Chondrocyte (in vitro differentiated cells): Measurements from ENCODE around the gene OR3A1. TPM values are rescaled to one million over a fixed set of nuclear protein-coding genes. Genes with fewer than 3 reads are reported as not detected.
"Not testable (repeated sequence)": the region's sequence is repeated elsewhere in the genome, so short reads cannot be mapped to it uniquely, and the experiment has no call there.

Experiments used
- DNase-seq: peaks from one replicate; pipeline ENCODE4 v3.0.0; 2021; ENCODE audit warnings: mixed read lengths, low spot score
- H3K27ac Mint-ChIP-seq: one replicate; pipeline ENCODE4 v1.8.0; 2021; ENCODE audit warnings: mild to moderate bottlenecking, moderate library complexity, mixed read lengths; ENCODE audit not compliant: unreplicated experiment
- H3K27me3 Mint-ChIP-seq: 2 replicates; pipeline ENCODE4 v1.8.0; 2021; ENCODE audit warnings: low read depth, mixed read lengths
- H3K36me3 Mint-ChIP-seq: 2 replicates; pipeline ENCODE4 v1.8.0; 2021; ENCODE audit warnings: low read depth, mixed read lengths
- H3K4me1 Mint-ChIP-seq: 2 replicates; pipeline ENCODE4 v1.8.0; 2021; ENCODE audit warnings: low read depth, mild to moderate bottlenecking, mixed read lengths
- H3K4me3 Mint-ChIP-seq: one replicate; pipeline ENCODE4 v1.8.0; 2021; ENCODE audit warnings: mild to moderate bottlenecking, moderate library complexity, mixed read lengths; ENCODE audit not compliant: unreplicated experiment
- H3K9me3 Mint-ChIP-seq: 2 replicates; pipeline ENCODE4 v1.8.0; 2021; ENCODE audit warnings: low read depth, mixed read lengths
- long read RNA-seq: library from polyadenylated mRNA; stranded (forward); transcript quantifications from one replicate; pipeline ENCODE4 v2.0.0, GENCODE V29; 2021
- total RNA-seq: library from RNA; stranded (reverse); gene quantifications from 3 replicates; pipeline ENCODE4 v1.2.1, GENCODE V29; 2021
- TF ChIP-seq, protein P1 (sequence below): fragments of 200-600 bp; sonication (generic); IDR thresholded peaks from 2 replicates; pipeline ENCODE4 v1.5.0; 2021; ENCODE audit warnings: antibody characterized with exemption, mild to moderate bottlenecking, moderate library complexity

Gene OR3A1, protein sequence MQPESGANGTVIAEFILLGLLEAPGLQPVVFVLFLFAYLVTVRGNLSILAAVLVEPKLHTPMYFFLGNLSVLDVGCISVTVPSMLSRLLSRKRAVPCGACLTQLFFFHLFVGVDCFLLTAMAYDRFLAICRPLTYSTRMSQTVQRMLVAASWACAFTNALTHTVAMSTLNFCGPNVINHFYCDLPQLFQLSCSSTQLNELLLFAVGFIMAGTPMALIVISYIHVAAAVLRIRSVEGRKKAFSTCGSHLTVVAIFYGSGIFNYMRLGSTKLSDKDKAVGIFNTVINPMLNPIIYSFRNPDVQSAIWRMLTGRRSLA
- not detected in 3 replicates for total RNA-seq
- long read RNA-seq, result 0 reads

DNA sequence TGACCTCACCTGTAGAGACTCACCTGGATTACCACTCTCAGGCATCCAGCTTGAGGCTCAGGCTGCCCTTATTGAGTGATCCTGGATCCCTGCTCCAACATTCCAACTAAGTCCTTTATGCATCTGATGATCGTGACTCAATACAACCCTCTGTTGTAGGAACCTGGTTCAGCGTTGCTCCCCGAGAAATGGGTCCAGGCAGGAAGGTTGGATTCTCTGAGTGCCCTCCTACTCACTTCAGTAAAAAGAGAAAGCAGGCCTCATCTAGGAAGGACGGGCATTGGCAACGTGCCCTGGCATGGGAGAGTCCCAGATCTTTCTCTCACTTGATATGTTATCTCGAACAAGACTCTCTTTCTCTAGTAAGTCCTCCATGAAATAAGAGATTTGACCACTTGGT lies at the start of gene OR3A1:
Gene OR3A1, minus strand, starts transcription at position 101 of the 400 bp plus-strand sequence. CDS start 5,778 bp downstream, outside the sequence.
- H3K9me3 Mint-ChIP-seq, result peaks cover 4% of the 10 kb centered on the region
- DNase-seq, result no peak
- H3K36me3 Mint-ChIP-seq, result no peaks in the 10 kb centered on the region
- no peaks in the 10 kb centered on the region for H3K4me1 Mint-ChIP-seq
- H3K4me3 Mint-ChIP-seq, result no peak within 1 kb of the TSS
- TF ChIP-seq, protein P1, sequence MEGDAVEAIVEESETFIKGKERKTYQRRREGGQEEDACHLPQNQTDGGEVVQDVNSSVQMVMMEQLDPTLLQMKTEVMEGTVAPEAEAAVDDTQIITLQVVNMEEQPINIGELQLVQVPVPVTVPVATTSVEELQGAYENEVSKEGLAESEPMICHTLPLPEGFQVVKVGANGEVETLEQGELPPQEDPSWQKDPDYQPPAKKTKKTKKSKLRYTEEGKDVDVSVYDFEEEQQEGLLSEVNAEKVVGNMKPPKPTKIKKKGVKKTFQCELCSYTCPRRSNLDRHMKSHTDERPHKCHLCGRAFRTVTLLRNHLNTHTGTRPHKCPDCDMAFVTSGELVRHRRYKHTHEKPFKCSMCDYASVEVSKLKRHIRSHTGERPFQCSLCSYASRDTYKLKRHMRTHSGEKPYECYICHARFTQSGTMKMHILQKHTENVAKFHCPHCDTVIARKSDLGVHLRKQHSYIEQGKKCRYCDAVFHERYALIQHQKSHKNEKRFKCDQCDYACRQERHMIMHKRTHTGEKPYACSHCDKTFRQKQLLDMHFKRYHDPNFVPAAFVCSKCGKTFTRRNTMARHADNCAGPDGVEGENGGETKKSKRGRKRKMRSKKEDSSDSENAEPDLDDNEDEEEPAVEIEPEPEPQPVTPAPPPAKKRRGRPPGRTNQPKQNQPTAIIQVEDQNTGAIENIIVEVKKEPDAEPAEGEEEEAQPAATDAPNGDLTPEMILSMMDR, result no peak
- H3K27ac Mint-ChIP-seq, result no peak within 1 kb of the TSS
- peaks cover 19% of the 10 kb centered on the region for H3K27me3 Mint-ChIP-seq

DNA sequence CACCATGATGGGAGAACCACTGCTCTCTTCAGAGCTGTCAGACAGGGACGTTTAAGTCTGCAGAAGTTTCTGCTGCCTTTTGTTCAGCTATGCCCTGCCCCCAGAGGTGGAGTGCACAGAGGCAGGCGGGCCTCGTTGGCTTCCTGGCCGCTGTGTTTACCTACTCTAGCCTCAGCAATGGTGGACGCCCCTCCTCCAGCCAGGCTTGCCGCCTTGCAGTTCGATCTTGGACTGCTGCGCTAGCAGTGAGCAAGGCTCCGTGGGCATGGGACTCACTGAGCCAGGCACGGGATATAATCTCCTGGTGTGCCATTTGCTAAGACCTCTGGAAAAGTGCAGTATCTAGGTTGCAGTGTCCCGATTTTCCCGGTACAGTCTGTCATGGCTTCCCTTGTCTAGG lies 44.6 kb upstream of the OR3A1 start:
- not testable (repeated sequence) for H3K36me3 Mint-ChIP-seq, H3K27ac Mint-ChIP-seq, H3K4me3 Mint-ChIP-seq, H3K4me1 Mint-ChIP-seq
- Mint-ChIP-seq H3K27me3 (peaks cover 13% of the 10 kb centered on the region), H3K9me3 (peaks cover 40% of the 10 kb centered on the region)
- DNase-seq, result peak; percentile 73

DNA sequence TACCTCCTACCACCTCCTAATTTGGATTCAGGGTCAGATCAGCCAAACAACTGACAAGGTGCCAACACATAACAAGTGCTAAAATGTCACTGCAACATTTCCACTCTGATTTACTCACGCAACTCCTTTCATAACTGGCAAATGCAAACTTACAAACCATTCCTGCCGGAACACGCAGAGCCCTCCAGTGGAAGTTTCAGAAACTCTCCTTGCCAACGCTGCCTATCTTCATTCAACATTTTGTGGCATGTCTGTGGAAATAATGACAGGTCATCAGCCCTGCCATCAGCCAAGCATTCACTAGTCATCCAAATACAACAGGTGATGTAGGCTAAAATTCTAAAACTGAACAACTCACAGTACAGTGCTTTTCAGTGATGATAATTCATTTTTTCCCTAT lies 37.7 kb upstream of the OR3A1 start:
- H3K27me3 Mint-ChIP-seq, result peaks cover 4% of the 10 kb centered on the region
- TF ChIP-seq, protein P1, result no peak
- no peak overlapping the region for H3K4me3 Mint-ChIP-seq
- H3K27ac Mint-ChIP-seq, result no peak overlapping the region
- H3K36me3 Mint-ChIP-seq, result no peaks in the 10 kb centered on the region
- H3K9me3 Mint-ChIP-seq, result peaks cover 15% of the 10 kb centered on the region
- no peaks in the 10 kb centered on the region for H3K4me1 Mint-ChIP-seq
- DNase-seq, result no peak

DNA sequence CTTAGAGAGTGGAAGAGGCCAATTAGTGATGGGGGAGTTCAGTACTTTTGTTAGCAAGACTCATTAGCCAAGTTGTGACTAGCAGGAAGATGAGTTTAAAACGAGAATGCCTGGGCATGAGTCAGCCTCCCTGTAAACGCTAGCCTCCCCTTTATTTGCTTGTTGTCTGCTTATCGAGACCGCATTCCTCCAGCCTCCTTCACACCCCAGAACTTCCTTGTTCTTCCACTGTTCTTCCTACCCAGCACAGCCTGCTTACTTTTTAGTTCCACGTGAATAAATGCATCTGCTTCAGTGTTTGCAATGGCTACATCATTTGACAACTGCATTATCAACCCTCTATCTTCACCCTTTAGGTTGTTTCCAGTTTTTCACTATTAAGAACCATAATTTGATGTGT lies 20.2 kb upstream of the OR3A1 start:
- no peaks in the 10 kb centered on the region for H3K36me3 Mint-ChIP-seq
- H3K27me3 Mint-ChIP-seq, result peaks cover 5% of the 10 kb centered on the region
- H3K27ac Mint-ChIP-seq, result no peak overlapping the region

DNA sequence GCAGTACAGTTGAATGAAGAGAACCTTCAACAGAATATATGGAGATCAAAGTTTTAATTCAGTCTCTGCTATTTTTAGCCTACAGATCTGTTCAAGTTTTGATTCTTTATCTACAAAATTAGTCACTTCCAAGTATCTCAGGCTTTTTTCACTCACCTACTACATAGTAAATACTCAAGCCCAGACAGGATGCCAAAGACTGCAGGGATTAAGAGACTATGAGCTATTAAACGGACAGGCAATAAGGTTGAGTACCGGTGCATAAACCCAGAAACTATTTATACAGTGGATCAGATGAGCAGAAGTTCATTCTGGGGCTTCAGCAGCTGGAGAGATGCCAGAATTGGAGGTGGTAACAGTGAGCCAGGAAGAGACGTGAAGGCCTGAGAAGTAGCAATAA lies 18.7 kb upstream of the OR3A1 start:
- DNase-seq, result no peak
- Mint-ChIP-seq H3K36me3 (no peaks in the 10 kb centered on the region), H3K27me3 (peaks cover 9% of the 10 kb centered on the region), H3K9me3 (peaks cover 9% of the 10 kb centered on the region), H3K27ac (no peak overlapping the region), H3K4me1 (no peaks in the 10 kb centered on the region), H3K4me3 (no peak overlapping the region)
- TF ChIP-seq, protein P1, result no peak

More for the DNA sequence above, 20.2 kb upstream of the OR3A1 start:
- TF ChIP-seq, protein P1, result no peak
- no peak for DNase-seq
- Mint-ChIP-seq H3K4me1 (no peaks in the 10 kb centered on the region), H3K4me3 (no peak overlapping the region), H3K9me3 (peaks cover 20% of the 10 kb centered on the region)

DNA sequence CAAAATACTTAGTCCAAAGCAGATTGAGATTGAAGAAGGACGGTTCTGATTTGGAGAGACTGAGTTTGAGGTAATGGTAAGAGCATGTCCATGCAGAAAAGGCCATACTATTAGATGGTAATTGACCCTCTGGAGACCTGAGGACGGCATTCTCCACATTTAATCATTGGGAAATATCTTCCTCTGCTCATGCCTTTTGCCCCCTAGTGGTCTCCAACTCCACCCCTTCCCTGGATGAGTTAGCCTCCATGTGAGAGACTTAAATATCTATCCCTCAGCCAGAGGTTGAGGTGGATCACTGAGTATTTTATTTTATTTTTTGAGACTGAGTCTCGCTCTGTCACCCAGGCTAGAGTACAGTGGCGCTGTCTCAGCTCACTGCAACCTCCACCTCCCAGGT lies 10.4 kb upstream of the OR3A1 start:
- no peaks in the 10 kb centered on the region for H3K4me1 Mint-ChIP-seq
- H3K27ac Mint-ChIP-seq, result no peak overlapping the region
- H3K4me3 Mint-ChIP-seq, result no peak overlapping the region
- H3K27me3 Mint-ChIP-seq, result peaks cover 7% of the 10 kb centered on the region
- TF ChIP-seq, protein P1, result no peak
- peaks cover 5% of the 10 kb centered on the region for H3K9me3 Mint-ChIP-seq
- DNase-seq, result no peak
- no peaks in the 10 kb centered on the region for H3K36me3 Mint-ChIP-seq
